Peyer's patch (tissue), 4 donors: ENCODE results near the gene KL. TPM values are rescaled to one million over a fixed set of nuclear protein-coding genes. Genes with fewer than 3 reads are reported as not detected.
A peak's percentile ranks its signal among the peaks of the same experiment; 100 is the strongest.

Experiments used
- DNase-seq, 3 donors: peaks; one replicate each; pipeline ENCODE4 v3.0.0-alpha.2; 2017 to 2019
- H3K27ac ChIP-seq, 4 donors: fragments of 200-600 bp; sonication (generic); one replicate each; pipeline ENCODE4 v1.5.1; 2016 to 2019
- H3K27me3 ChIP-seq, 2 donors: fragments of 200-600 bp; sonication (generic); one replicate each; pipeline ENCODE4 v1.5.1; 2019
- H3K36me3 ChIP-seq, 3 donors: fragments of 200-600 bp; sonication (generic); one replicate each; pipeline ENCODE4 v1.5.1; 2016 to 2019
- H3K4me1 ChIP-seq, 4 donors: fragments of 200-600 bp; sonication (generic); one replicate each; pipeline ENCODE4 v1.5.1; 2016 to 2019
- H3K4me3 ChIP-seq, 4 donors: fragments of 200-600 bp; sonication (generic); 1 replicate in 3 of 4; 2 replicates in 1 of 4; pipeline ENCODE4 v1.5.1; 2016 to 2019; ENCODE audit warnings: mild to moderate bottlenecking in 1 of 4
- H3K9me3 ChIP-seq, 4 donors: fragments of 200-600 bp; sonication (generic); one replicate each; pipeline ENCODE4 v1.5.1; 2016 to 2019; ENCODE audit warnings: mild to moderate bottlenecking in 1 of 4
- CTCF ChIP-seq, 6 experiments: fragments of 450-650 bp in 4 of 6; fragments of 200-600 bp in 2 of 6; sonication (generic) in 1 of 6; IDR thresholded peaks; one replicate each; pipeline ENCODE4 v1.5.1; 2017 to 2019; ENCODE audit warnings: antibody characterized with exemption in 6 of 6, mild to moderate bottlenecking in 3 of 6, moderate library complexity in 1 of 6
- POLR2A ChIP-seq, 2 donors: fragments of 450-650 bp; IDR thresholded peaks; one replicate each; pipeline ENCODE4 v1.5.1; 2017; ENCODE audit warnings: antibody characterized with exemption in 2 of 2, mild to moderate bottlenecking in 2 of 2, moderate library complexity in 2 of 2
- total RNA-seq, 4 donors: library from RNA; depleted of rRNA; stranded (reverse); fragments of >200 nt; gene quantifications; one replicate each; pipeline ENCODE4 v1.1.0, GENCODE V29; 2016

KL gene
- total RNA-seq, 4 donors from 2014 or later, result 2.5 to 7.0 (median 4.9) TPM

DNA sequence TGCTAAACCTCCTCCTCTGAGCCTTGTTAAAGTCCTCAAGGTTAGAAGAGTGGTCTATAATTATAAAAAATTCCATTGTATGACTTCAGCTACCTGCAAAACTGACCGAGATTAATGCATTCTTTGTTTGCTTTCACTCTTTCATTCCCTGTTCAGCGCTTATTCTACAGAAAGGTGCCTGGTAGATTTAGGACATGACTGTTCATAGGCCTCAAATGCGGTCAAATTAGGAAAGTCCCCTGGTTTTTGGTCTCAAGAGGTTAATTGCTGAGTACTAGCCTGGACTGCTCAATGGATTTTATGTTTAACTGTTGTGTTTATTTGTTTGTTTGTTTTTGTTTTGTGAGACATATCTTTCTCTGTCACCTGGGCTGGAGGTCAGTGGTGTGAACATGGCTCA, 35.4 kb downstream of the KL start:
- no peaks in the 10 kb centered on the region for H3K4me1 ChIP-seq
- H3K27me3 ChIP-seq, result no peaks in the 10 kb centered on the region
- no peaks in the 10 kb centered on the region for H3K36me3 ChIP-seq
- H3K4me3 ChIP-seq, result no peak overlapping the region
- no peak for TF ChIP-seq POLR2A (IDR thresholded peaks at IDR 0.05)
- TF ChIP-seq CTCF (IDR thresholded peaks at IDR 0.05), result no peak
- H3K9me3 ChIP-seq, result no peaks in the 10 kb centered on the region
- no peak for DNase-seq
- no peak overlapping the region for H3K27ac ChIP-seq

DNA sequence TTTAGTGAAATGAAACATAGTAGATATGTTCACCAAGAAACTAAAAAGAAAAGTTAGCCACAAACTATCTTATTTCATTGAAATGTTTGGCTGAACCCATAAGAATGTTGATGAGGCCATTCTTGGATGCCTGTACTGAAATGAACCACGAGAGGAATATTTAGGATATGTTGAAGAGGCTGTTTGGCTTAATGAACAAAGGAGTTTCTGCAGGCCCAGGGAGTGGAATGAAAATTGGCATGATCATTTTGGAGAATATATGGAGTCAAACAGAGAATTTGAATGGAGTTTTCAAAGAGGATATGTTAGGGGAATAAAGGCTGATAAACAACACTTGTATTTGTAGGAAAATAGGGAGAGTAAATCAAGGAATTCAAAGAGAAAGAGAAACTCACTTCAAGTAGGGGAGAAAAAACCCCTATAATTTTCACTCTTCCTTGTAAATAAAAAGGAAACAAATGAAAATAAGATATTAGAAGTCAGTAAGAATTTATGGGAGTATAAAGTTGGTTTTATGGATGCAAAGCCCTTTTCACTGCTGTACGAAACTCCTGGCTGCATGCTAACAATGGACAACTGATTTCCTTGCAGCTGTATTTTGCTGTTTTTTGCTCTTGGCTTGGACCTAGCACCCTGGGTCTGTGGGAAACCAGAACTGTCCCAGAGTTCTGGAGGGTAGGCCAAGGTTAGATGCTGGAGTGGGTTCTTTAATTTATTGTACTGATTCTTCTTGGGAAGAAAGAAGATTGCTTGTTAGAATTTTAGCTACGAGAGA, 36.5 kb downstream of the KL start:
- Histone ChIP-seq H3K4me3 (no peak overlapping the region), H3K27me3 (no peaks in the 10 kb centered on the region), H3K27ac (no peak overlapping the region), H3K9me3 (no peaks in the 10 kb centered on the region), H3K36me3 (no peaks in the 10 kb centered on the region), H3K4me1 (no peaks in the 10 kb centered on the region)
- TF ChIP-seq POLR2A (IDR thresholded peaks at IDR 0.05), result no peak
- no peak for TF ChIP-seq CTCF (IDR thresholded peaks at IDR 0.05)
- DNase-seq, result no peak

- Histone ChIP-seq H3K27ac (no peak overlapping the region), H3K9me3 (no peaks in the 10 kb centered on the region), H3K36me3 (no peaks in the 10 kb centered on the region), H3K27me3 (no peaks in the 10 kb centered on the region), H3K4me1 (no peaks in the 10 kb centered on the region), H3K4me3 (no peak overlapping the region)
- TF ChIP-seq CTCF (IDR thresholded peaks at IDR 0.05) (no peak), POLR2A (IDR thresholded peaks at IDR 0.05) (no peak)
- DNase-seq, result no peak
Observed at GRCh38 chr13:33053397-33054066, 37.3 kb downstream of the KL start.

- H3K4me1 ChIP-seq, result no peaks in the 10 kb centered on the region
- H3K27ac ChIP-seq, result no peak overlapping the region
- H3K27me3 ChIP-seq, result no peaks in the 10 kb centered on the region
- H3K36me3 ChIP-seq, result no peaks in the 10 kb centered on the region
- TF ChIP-seq CTCF (IDR thresholded peaks at IDR 0.05) (peak in 1 of 6 experiments; percentile 28), POLR2A (IDR thresholded peaks at IDR 0.05) (no peak)
- no peak for DNase-seq
- no peak overlapping the region for H3K4me3 ChIP-seq
- H3K9me3 ChIP-seq, result no peaks in the 10 kb centered on the region
Observed at GRCh38 chr13:33057019-33057780, 41.0 kb downstream of the KL start.

DNA sequence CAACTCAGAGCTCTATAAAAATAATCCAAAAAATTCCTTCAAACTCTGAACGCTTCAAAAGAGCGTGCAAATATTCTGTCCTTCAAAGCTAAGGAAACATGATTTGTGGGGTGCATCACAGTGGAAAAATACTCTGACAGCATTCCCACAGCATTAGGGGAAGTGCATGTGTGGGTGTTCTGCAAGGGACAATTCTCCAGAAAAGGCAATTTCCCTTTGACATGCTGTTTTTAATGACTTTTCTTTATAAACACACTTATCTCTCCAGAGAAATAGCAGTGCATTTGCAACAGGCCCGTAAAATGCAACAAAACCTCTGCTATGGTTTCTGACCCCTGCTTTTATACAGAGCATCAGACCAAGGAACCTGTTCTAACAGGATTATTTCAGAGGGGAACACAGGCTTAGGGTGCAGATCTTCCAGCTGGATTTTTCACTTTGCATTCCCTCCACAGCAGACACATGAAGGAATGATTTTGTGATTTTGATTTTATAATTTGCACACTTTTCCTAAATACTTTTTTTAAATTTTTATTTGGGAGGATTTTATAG, 42.6 kb downstream of the KL start:
- Histone ChIP-seq H3K27ac (no peak overlapping the region), H3K27me3 (no peaks in the 10 kb centered on the region), H3K4me3 (no peak overlapping the region), H3K4me1 (no peaks in the 10 kb centered on the region), H3K9me3 (no peaks in the 10 kb centered on the region), H3K36me3 (no peaks in the 10 kb centered on the region)
- DNase-seq, result no peak
- no peak for TF ChIP-seq POLR2A (IDR thresholded peaks at IDR 0.05)
- no peak for TF ChIP-seq CTCF (IDR thresholded peaks at IDR 0.05)
